ENCODE results near the gene C12orf43.

GRCh38 chr12:120965534-120966091 is 50.7 kb downstream of the C12orf43 start:
- TF ChIP-seq POLR2A (IDR thresholded peaks at IDR 0.05; ENCODE audit: low read length) (no peak), GATA1 (IDR thresholded peaks at IDR 0.05; ENCODE audit: low read depth, low read length) (no peak)

Data from erythroblast (primary cell).